HG03571 (cell line): ENCODE results near the gene MAP3K9.
"Not testable (repeated sequence)": the region's sequence is repeated elsewhere in the genome, so short reads cannot be mapped to it uniquely, and the experiment has no call there.

Source experiments
- ATAC-seq: cut with Tn5 transposase; IDR thresholded peaks from one replicate; pipeline ENCODE4 v1.9.1; 2021; ENCODE audit not compliant: unreplicated experiment

Gene MAP3K9

DNA sequence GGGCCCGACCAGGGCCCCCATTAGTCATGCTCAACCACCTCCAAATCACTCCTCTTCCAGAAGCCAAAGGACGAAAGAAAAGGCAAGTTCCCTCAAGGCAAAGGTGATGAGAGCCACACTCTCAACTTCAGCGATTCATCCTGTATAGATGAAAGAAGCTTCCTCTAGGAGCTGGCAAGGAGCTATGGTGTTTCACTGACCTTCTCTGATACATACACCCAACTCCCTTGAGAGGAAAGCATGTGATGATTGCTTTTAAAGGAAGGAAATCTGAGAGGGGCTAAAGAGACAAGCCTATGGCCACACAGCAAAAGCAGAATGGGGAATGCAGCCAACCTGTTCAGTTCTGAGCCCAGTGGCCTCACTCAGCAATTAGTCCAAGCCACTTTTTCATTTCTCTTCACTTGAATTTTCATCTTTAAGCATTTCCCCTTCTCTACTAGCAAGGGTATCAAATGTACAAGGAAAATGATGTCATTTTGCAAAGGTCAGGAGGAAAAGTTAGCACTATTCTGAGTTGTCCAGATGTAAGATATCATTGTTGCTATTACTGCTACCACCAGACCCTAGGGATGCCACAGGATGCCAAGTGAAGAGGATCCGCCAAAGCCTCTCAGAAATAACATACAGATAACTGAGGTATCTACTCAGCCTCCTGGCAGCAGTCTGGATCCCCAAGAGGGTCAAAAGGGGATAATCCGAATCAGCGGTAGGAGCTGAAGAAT, 82.5 kb downstream of the MAP3K9 start:
- no peak for ATAC-seq

DNA sequence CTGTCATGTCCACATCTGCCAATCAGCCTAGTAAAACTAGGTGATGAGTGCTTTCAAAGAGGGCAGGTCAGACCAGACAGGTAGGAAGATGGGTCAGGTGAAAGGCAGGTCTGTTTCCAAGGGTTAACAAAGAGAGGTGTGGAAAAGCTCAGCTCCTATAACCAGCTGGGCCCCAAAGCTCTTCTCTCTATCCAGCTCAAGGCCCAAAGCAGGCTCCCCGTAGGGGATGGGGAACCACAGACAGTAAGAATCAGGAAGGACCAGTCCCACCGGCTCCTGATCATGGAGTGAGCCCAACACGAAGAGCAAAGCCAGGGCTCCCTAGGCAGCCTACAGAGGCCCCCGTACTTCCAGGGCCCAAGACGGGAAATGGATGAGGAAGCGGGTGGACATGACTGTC, 84.4 kb downstream of the MAP3K9 start:
- ATAC-seq = no peak

GRCh38 chr14:70724110-70724509, 85.2 kb downstream of the MAP3K9 start:
- ATAC-seq = no peak

DNA sequence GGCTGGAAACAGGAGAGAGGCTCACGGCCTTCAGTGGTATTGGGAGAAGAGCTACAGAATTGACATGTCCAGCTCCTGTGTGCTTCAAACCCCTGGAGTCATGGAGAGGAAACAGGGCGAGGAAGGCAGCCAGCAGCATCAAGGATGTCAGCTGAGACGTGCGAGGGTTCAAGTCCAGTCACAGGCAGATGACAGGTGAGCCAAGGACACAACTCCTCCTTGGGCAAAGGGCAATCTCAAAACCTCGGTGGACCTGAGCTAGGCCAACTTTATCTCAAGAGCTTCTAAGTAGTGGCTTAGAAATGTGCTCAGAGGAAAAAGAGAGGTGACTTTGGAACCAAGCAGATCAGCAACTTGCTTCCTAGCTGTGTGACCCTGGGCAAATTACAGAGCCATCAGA, 86.0 kb downstream of the MAP3K9 start:
- no peak for ATAC-seq

DNA sequence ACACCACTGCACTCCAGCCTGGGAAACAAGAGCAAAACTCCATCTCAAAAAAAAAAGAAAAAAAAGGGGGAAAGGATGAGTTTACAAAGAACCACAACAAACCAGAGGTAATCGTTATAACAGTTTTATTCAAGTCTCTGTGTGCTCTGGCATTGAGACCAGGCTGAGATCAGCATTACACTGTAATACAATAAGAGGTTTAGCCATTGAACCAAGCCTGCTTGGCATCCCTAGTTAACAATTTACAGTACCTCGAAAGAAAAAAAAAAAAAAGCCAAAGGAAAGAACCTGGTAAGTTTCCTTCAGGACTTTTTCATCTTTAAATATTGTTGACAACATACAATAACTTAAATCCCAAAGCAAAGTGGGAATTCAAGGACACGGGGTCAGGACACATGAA, 86.9 kb downstream of the MAP3K9 start:
- no peak for ATAC-seq

DNA sequence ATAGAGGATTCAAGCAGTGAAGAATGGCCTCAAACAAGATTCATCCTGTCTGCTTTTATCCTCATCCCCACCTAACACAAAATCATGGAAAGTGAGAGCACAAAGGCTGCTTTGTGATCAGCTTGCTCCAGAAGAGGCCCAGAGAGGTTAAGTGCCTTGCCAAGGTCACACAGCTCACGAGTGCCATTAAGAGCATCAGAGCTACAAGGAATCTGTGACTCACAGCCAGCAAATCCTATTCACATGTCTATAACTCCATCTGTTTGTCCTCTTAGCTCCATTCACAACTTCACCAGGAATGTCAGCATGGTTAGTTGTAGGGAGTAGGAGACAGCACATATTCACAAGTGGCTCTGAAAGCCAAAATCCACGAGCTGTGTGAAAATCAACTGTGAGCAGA, 87.8 kb downstream of the MAP3K9 start:
- ATAC-seq = no peak

DNA sequence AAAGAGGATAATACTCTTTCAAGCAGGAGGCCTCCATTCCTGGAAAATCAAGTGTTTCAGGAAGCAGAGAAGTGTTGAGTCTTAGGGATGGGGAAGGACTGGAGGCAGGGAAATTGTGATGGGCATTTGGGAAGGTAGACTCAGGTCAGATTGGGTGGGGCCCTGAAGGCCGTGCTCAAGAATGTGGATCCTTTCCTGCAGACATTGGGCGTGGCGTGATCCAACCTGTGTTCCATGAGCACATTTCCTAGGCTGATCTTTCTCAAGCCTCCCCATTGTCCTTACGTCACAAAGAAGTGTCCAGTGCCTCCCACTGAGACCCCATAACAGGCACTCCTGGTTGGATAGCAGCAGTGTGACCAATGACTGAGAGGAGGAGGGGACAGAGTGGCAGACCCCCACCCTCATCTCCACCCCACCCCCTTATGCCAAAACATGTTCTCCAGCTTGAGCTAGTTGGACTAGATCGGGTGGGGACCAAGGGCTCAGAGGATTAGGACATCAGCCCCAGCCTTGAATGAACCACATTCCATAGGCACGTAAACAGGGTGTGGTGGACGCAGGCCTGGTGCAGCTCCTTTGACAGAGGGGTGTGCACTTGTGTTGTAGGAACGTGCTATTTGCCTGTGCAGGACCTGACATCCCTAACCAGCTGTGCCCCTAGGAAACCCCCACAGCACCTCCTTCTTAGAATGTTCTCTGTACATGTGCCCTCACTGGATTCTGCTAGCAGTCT, 90.8 kb downstream of the MAP3K9 start:
- no peak for ATAC-seq

DNA sequence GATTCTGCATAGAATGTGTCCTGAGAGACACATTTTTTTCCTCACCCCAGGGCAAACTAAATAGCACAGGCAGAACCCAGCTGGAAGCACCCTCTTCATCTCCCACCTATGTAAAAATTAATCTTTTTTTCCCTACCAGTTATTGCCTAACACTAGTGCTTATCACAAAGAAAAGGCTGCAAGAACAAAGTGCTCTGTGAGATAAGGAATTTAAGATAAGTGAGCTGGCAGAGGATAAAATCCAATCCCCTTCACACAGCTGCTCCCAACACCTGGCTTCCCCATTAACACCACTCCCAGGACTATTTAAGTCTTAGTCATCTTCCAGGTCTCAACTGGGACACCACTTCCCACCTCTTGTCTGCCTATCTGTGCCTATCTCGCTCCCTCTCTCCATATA, 92.4 kb downstream of the MAP3K9 start:
- ATAC-seq = no peak

GRCh38 chr14:70716483-70716882, 92.8 kb downstream of the MAP3K9 start:
- ATAC-seq = no peak

DNA sequence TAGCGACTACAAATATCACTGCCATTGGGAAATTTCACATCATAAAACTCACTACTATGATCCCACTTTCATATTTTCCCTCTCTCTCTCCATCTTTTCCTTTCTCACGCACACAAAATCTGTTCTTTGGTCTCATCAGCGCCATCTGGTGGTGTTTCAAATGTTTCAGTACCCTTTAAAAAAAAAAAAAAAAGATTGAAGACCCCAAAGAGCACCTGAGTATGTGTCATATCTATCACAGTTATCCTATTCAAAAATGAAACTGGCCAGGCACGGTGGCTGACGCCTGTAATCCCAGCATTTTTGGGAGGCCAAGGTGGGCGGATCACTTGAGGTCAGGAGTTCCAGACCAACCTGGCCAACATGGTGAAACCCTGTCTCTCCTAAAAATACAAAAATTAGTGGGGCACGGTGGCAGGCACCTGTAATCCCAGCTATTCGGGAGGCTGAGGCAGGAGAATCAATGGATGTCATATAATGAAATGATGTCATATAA, 95.2 kb downstream of the MAP3K9 start:
- no peak for ATAC-seq

DNA sequence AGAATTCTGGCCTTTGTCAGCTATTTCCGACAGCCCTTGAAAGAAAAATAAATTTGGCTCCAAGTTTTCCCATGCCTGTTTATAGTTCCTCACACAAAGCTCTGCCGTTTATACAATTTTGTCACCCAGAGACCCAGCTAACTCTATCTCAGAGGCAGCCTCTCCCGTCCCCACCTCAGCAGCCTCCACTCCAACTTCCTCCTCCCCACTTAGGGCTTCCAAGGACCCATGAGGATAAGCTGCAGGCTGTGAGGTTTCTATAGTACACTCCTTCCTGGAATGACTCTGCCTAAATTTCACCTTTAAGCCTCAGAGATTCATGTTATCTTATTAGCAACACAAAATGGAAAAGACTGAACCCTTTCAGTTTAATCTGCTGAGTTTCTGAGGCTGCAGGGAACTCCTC, 95.8 kb downstream of the MAP3K9 start:
- no peak for ATAC-seq

DNA sequence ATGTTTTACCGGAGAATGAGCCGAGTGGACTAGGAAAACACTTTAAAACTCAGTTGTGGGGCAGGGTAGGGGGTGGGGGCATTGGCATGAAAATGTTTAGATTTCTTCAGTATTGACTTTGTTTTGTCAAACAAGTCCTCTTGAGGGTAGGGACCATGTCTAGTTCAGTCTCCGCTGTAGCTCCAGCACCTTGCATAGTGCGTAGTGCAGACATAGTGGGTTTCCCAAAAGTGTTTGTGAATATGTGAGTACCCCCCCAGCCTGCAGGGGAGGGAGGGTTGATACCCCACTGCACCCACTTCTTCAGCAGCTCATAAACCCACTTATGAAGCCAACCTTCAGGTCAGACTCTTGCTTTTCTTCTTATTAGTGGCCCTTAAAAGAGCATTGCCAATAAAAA, 96.2 kb downstream of the MAP3K9 start:
- no peak for ATAC-seq

DNA sequence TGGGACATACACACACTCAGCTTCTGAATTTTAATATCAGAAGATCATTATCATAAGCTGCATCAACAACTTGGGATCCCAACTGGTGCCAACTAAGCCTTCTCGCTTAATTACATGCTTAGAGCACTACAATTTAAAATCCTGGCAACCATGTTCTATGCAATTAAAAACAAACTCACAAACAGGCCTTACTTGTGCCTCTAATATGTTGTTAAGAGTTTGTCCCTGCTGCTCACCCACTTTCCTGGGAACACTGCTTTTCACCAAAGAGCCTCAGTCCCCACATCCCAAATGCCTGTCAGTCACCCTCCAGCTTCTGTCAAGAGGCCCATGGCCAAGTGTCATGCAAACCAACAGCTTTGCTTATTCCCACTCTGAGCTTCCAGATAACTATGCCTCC, 97.9 kb downstream of the MAP3K9 start:
- ATAC-seq = no peak

GRCh38 chr14:70709726-70710382, 99.5 kb downstream of the MAP3K9 start:
- ATAC-seq = no peak

GRCh38 chr14:70708717-70709570, 100.4 kb downstream of the MAP3K9 start:
- ATAC-seq = no peak

DNA sequence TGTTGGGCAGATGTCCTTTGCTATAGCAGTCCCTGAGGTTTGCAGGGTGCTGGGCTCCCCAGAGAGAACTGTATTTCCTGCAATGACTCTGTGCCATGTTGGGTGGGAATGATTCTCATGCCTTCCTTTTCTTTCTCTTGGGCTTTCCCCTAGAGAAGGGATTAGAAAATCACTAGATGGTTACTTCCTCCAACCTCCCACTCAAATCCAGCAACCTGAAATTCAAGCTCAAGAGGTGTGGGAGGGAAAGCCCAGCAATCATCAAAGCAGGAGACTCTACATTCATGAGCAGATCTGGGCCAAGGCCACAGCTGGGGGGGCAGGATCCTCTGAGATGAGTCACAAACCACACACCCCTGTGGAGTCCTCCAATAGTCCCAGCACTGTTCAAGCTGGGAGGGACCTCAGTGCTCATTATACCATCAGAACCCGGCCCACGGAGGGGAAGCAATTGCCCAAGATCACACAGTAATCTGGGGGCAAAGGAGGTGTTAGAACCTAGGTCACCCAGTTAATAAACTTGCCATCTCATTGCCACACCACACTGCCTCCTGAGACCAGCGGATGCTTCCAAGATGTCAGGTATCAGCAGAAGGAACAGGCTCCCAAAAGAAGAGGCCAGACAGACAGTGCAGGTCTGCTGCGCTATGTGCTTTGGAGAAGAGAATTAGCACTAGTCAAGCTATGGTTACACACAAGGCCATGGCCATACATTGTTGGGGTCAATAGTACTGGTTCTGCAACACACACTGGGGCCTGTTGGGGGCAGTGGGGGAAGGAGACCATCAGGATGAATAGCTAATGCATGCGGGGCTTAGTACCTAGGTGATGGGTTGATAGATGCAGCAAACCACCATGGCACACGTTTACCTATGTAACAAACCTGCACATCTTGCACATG, 101.9 kb downstream of the MAP3K9 start:
- peak; percentile 75 for ATAC-seq

DNA sequence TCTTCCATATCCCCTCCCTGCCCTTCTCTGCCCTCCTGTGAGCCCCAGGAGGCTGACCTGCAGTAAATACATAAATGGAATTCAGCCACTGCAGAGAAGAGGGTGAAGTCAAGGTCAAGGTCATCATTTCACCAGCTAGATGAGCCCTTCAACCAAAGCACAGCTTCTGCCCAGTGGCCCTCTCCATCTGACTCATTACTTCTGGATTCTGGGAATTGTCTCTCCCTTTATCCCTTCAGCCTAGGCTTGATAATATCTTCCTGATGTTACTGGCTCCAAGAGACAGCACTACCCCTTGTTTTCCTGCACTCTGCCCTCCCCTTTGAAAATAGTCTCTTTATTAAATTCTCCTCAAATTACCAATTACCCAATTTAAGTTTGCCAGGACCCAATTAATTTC, 103.1 kb downstream of the MAP3K9 start:
- ATAC-seq = no peak

GRCh38 chr14:70704960-70705359, 104.4 kb downstream of the MAP3K9 start:
- no peak for ATAC-seq

DNA sequence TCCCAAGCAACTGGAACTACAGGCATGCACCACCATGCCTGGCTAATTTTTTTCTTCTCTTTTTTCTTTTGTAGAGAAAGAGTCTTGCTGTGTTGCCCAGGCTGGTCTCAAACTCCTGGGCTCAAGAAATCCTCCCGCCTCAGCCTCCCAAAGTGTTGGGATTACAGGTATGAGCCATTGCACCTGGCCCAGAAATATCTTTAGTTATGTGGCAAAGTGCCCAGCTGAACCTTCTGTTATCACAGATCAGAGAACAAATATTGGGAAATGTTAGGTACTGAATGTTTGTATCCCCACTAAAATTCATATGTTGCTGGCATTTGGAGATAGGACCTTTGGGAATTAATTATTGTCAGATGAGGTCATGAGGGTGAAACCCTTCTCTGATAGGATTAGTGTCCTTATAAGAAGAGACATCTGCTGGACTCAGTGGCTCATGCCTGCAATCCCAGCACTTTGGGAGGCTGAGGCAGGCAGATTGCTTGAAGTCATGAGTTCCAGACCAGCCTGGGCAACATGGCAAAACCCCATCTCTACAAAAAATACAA, 105.6 kb downstream of the MAP3K9 start:
- ATAC-seq = not testable (repeated sequence)

- no peak for ATAC-seq
Observed at GRCh38 chr14:70702161-70702560, 107.2 kb downstream of the MAP3K9 start.
